ENCODE results near the gene CPVL.

- no peak for TF ChIP-seq CTCF (IDR thresholded peaks at IDR 0.05)
- no peak for TF ChIP-seq POLR2A (IDR thresholded peaks at IDR 0.05)
Observed at GRCh38 chr7:29138588-29138987, 7.7 kb downstream of the CPVL start.

All from prostate gland (tissue), 2 donors.